Thyroid gland (tissue), 4 donors: ENCODE results near the gene KRT12.

Experiments used
- POLR2A ChIP-seq, 2 donors: fragments of 450-650 bp; IDR thresholded peaks; one replicate each; pipeline ENCODE4 v1.6.1; 2017; ENCODE audit warnings: antibody characterized with exemption in 2 of 2, mild to moderate bottlenecking in 2 of 2, moderate library complexity in 1 of 2
- TF ChIP-seq, protein P1 (sequence below), 6 experiments: fragments of 200-600 bp in 3 of 6; fragments of 450-650 bp in 3 of 6; sonication (generic) in 3 of 6; IDR thresholded peaks; one replicate each; pipeline ENCODE4 v1.5.1; 2016 to 2019; ENCODE audit warnings: antibody characterized with exemption in 6 of 6, mild to moderate bottlenecking in 2 of 6, inconsistent platforms in 1 of 6, moderate library complexity in 1 of 6

DNA sequence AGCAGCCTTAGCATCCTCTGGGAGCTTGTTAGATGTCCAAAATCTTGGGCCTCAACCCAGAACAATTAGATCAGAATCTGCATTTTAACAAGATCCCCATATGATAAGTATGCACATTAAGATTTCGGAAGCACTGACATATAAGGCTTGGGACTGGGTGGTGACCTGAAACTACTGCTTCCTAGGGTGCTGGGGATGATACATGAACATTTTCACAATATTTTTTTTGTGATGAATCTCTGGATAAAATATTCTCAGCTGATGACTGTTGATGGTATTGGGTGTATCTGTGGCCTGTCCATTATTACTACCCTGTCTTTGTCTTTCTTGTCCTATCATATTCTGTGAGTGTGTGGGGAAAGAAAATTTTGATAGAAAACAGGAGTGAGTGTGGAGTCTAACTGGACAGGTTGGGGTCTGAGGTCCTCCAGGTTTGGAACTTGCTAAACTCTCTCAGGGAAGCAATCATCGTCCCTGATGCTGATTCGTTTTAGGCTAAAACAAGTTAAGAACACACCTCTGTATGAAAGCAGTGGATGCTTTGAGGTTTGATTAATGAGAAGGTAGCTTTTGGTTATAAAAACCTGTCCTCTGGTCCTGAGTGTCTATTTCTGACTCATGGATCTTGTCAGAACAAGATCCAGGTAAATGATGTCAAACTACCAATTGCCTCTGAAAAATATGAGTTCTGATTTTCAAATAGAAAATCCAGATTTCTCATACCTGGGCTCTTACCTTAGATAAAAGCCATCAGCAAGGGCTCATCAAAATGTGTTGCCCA is 47.2 kb upstream of the KRT12 start:
- TF ChIP-seq POLR2A (IDR thresholded peaks at IDR 0.05), result no peak
- TF ChIP-seq, protein P1, sequence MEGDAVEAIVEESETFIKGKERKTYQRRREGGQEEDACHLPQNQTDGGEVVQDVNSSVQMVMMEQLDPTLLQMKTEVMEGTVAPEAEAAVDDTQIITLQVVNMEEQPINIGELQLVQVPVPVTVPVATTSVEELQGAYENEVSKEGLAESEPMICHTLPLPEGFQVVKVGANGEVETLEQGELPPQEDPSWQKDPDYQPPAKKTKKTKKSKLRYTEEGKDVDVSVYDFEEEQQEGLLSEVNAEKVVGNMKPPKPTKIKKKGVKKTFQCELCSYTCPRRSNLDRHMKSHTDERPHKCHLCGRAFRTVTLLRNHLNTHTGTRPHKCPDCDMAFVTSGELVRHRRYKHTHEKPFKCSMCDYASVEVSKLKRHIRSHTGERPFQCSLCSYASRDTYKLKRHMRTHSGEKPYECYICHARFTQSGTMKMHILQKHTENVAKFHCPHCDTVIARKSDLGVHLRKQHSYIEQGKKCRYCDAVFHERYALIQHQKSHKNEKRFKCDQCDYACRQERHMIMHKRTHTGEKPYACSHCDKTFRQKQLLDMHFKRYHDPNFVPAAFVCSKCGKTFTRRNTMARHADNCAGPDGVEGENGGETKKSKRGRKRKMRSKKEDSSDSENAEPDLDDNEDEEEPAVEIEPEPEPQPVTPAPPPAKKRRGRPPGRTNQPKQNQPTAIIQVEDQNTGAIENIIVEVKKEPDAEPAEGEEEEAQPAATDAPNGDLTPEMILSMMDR (IDR thresholded peaks at IDR 0.05), result no peak
